Activated CD8-positive, alpha-beta memory T cell treated with anti-CD3 and anti-CD28 coated beads, Interleukin-2, amount 50 U/mL, for 1 hour (primary cell): ENCODE data around the gene ETV1.
"Not testable (repeated sequence)": the region's sequence is repeated elsewhere in the genome, so short reads cannot be mapped to it uniquely, and the experiment has no call there.

Experiments
- DNase-seq: peaks from one replicate; pipeline ENCODE4 v3.0.0-alpha.2; 2020; ENCODE audit errors: extremely low read depth

ETV1 gene

DNA sequence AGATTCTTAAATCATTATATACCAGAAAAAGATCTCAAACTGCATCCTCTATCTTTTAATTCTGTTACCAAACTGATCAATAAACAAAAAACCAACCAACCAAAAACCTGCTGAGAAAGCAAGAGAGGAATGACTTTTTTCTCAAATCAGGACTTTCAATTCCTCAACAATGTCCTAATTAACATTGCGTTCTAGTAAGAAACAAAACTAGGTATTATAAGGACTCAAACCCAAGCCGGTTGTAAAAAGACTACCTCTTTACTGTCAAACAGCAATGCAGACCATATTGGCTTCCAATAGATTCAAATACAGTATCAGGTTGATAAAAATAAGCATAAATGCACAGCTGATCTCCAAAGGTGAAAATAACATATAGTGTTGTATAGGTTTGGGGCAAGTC, 57.3 kb downstream of the ETV1 start:
- DNase-seq = no peak

DNA sequence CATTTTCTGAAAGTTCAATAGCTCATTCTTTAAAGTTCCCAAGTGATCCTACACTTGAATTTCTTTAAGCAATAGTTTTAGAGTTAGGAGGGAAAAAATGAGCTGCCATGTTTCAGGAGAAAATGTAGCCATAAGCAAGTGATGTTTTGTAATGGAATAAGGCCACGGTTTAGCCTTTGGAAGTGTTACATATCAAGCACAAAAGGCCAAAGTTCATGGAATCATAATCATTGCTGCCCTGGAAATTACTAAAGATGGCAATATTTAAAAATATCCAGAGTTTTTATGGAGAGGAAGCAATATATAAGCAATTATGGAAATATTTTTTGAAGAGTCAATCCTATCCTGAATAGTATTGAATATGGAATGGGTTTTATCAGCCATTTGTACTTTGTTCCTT, 68.4 kb downstream of the ETV1 start:
- DNase-seq = no peak

DNA sequence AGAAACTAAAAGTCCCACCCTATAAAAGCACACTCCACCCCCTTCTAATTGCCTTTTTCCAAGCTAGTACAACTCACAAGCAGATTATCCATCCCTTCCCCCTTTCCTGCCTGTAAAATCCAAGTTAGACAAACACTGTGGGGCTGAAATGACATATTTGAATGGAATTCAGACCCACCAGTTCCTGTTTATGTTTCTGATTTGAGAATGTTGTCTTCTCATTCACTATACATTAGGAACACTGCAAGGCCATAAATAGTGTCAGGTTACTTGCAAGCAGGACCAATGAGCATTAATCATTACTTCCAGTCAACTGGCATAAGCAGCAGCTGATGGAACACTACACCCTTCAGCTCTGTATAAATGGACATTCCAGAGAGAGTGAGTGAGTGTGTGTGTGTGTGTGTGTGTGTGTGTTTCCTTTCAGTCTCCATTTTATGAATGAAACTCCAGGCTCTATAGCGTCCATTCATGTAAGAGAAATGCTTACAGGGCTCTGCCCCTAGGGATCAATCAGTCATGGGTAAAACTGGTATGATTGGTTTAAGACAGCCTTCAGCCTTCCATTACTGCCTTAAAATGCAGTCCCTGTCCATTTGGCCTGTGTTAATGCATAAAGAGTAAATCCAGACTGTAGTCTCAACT, 69.3 kb downstream of the ETV1 start:
- no peak for DNase-seq

DNA sequence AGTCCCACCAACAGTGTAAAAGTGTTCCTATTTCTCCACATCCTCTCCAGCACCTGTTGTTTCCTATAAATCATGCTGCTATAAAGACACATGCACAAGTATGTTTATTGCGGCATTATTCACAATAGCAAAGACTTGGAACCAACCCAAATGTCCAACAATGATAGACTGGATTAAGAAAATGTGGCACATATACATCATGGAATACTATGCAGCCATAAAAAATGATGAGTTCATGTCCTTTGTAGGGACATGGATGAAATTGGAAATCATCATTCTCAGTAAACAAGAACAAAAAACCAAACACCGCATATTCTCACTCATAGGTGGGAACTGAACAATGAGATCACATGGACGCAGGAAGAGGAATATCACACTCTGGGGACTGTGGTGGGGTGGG, 71.1 kb downstream of the ETV1 start:
- not testable (repeated sequence) for DNase-seq

DNA sequence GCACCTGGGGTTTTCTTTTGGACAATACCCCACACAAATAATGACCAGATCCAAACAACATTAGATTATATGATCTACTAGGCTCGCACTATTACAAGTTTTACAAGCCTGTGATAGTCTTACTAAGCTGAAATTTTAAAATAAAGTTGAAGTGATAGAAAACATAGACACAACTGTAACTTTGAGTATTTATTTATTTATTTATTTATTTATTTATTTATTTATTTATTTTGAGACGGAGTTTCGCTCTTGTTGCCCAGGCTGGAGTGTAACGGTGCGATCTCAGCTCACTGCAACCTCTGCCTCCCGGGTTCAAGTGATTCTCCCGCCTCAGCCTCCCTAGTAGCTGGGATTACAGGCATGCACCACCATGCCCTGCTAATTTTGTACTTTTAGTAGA, 72.4 kb downstream of the ETV1 start:
- DNase-seq = not testable (repeated sequence)

DNA sequence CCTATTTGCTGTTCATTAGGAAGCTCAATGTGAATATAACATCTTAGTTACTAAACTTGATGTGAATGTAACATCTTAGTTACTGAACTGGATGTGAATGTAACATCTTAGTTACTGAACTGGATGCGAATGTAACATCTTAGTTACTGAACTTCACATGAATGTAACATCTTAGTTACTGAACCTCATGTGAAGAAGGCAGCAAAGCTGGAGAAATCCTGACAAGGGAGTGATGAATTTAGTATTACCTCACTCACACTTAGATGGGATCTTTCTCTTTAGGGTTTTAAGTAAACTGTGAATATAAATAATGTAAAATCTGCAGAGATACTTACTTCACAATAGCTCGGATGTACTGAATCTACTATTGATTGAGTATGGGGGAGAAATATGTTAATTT, 73.6 kb downstream of the ETV1 start:
- no peak for DNase-seq

DNA sequence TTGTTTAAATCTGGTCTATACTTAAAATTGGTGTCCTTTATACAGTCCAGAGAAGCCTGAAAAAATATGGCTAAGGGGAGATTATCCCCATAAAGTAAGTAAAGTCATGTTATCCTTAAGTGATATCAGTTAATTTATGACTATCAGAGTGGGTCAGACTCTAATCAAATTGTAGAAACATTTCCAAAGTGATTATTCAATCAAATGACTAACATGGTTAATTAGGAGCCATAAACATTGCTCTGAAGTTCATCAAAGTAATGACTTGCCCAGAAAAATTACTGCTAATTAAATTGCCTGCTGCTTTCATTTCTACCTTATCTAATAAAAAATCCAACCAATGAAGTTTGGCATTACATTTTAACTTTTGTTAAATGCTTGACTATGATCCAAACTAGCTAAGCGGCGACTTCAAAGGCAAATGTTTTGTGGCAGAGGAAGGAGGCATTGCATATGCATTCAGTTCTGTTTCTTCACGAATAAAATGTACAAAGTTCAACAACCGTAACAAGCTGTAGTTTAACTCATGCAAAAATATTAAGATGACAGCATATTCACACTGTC, 76.7 kb downstream of the ETV1 start:
- DNase-seq = no peak

DNA sequence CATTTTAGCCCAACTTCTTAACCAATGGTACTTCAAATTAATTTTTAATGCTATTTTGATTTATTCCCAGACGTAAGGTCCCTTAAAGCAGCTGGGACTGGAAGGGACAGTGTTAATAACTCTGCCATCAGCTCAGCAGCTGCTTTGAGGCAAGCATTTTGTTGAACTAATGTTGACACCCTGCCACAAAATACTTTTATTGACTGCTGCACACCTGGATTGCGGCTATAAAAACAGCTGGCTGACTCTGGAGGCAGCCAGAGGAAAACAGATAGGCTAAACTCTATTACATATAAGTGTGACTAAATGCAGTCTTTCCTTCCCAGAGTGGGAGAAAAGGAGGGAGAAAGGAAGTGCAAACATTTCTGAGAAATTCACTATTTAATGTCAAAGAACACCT, 77.6 kb downstream of the ETV1 start:
- no peak for DNase-seq

DNA sequence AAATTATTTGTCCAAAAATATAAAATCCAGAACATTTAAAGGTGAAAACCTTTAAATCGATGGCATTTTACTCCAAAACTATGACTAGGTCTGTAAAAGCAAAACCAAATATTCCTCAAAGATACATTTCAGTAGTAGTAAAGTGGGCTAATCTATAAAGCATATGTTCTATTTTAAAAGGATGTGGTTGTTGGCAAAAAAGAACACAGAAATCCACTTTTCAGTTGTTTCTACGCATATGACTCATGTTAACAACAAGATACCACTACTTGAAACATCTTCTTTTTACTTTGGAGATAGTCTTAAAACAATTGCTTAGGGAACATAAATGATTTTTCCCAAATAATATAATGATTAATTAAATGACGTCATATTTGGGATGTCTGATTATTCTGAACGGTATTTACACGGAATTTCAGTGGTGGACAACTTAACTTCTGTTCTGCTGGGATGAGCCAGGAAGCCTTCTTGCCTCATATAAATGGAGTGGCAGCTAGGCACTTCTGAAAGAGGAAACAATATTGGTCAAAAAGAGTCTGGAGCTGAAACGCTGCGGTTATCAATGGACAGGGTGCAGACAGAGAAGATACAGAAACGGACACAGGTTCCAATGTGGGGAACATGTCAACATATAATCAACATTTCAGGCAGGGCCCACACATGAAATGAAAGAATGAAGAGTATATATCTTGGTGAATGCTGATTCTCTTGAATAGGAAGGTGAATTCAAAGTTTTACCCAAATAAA, 78.5 kb downstream of the ETV1 start:
- DNase-seq = no peak

DNA sequence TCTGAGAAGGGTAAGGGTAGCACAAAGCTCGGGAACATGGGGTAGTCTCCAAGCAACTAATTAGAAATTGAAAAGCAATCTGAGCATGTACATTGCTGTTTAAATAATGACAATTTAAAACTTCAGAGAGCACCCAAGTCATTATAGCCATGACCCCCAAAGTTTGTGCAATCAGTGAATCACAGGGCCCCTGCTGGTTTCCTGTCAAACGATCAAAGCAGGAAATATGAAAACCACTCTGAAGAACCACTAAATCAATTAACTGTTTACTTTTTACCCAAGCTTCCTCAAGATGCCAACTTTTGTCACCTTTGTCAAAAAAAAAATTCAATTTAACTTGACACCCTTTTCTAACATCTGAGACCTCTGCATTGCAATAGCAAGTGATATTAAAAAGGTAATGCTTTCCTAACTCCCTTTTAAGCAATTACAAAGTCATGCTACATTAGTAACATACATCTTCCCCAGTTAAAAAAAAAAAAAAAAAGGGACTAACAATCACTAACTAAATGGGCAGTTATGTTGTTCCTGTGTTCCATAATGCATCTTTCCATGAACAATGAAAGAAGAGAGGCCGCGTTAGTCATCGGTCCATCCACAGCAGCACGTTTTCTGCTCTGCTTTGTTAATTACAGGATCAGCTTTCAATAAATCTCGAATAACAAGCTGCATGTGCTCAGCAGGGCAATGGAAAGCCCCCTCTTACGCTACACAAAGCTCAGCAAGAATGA, 80.6 kb downstream of the ETV1 start:
- no peak for DNase-seq

DNA sequence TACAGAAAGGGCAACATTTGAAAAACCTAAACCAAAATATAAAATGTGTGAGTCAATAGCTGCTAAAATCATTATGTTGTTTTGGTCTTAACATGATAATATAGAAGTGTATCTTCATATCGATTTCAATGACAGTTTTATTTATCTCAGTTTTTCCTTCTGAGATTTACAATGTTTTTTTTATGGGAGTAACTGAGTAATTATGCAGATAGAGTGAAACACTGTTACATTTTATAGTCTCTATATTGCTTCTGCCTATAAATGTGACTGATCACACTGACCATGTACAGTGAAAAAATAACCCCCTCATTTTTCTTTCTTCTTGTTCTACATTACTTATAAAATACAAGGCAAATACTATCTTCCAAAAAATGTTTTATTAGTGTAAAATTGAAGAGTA, 81.6 kb downstream of the ETV1 start:
- no peak for DNase-seq

DNA sequence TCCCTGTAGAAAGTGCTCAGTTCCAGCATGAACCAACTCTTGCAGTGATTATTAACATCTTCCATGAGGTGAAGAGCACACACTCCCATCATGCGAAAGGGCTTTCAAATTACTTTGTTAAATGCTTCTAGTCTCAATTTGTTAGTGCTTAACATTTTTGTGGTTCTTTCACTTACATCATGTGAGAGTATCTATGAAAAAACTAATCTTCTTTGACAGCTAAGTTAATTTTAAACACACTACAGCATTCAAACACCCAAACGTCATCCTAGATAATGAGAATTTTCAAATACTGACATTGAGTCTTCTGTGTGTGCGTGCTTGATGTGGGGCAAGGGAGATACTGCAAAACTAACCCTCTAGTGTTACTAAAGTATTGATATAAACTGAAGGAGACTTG, 84.8 kb downstream of the ETV1 start:
- DNase-seq = no peak

DNA sequence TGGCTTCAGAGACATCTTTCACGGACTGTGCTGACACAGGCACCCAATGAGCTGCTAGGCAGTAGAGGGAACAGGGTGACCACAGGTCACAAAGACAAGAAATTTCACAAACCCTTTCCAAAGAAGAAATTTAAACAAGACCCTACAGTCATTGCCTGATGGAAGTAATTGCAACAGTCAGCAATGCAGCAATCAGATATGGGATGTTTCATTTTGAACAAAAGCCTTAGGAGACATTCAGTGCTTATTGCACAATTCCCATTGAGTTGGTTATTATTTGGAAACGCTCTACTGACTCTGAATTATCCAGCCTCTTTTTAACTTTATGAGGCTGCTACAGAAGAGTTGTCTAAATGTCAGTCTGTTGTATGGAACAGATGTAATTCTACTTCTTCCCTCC, 85.5 kb downstream of the ETV1 start:
- DNase-seq = no peak

DNA sequence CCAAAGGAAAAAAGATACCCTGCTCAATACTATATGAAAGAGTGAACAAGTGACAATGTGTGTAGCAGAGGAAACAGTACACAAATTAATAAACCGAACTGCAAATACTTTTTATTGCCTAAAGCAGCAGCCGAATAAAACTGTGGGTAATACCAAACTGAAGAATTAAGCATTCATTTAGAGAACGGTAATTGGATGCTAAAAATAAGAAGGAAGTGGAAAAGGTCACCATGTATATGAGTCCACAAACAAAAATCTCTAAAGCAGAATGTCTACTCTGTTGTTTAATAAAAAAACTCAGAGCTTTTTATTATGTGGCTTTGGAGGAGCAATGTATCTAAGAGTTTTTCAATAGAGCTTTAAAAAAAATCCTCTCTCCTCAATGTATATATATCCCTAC, 87.9 kb downstream of the ETV1 start:
- no peak for DNase-seq

DNA sequence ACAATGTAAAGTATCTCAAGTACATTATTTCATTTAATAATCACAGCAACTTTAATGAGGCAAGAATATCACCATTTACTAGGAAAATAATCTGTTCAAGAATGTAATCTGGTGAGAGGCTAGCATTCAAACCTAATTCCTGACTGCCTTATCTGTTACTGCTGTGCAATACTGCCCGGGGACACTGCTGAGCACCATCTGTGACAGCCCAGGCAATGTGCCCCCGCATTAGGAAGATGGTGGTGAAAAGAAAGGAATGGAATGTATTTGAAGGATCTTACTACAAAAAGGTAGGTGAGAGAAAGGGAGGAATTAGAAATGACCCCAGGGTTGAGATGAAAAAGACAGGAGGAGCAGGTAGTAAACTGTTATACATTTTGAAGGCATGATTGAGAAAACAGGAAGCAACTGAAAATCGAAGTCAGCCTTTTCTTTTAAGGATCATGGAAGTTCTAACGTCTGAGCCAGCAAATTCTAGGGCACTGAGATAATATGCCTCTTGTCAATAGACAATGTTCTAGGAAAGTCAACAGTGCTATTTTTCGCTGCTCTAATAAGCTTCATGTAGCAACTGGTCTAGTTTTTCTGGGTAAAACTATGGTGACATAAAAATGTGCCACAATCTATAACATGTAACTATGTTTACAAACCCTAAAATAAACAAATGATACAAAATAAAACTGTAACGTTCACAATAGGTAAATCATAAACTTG, 90.4 kb downstream of the ETV1 start:
- DNase-seq = no peak

DNA sequence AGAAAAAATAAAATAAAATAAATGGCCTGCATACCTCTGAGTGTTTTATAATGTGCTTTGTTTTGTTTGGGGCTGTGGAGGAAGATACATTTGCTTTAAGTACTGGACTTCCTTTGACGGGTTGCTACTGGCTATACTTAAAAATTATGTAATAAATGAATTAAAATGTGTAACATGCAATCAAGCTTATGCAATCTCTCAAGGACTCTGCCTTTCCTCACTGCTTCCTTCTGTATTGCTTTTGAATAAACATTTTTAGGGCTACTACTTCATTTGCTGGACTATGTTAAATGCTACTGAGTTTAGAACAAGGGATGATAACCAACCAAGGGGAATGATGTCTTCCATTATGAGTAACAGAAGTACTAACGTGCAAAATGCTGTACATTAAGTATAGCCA, 91.6 kb downstream of the ETV1 start:
- no peak for DNase-seq

DNA sequence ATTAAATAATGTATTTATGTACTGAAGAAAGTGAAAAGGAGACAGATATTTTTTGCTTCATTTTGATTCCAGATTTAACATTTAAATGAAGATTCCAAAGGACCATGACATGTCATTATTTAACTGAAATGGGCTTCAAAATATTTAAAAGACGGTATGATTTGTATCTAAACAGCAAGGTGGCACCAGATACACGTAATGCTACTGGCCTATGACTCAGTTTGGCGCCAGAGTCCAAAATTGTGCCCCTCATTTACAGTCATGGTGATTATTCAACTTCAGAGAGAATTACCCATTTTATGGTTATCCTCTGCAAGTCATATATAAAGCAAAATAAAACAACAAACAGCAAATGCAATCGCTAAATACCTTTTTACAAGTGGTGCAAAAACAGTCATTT, 94.5 kb downstream of the ETV1 start:
- DNase-seq = no peak

DNA sequence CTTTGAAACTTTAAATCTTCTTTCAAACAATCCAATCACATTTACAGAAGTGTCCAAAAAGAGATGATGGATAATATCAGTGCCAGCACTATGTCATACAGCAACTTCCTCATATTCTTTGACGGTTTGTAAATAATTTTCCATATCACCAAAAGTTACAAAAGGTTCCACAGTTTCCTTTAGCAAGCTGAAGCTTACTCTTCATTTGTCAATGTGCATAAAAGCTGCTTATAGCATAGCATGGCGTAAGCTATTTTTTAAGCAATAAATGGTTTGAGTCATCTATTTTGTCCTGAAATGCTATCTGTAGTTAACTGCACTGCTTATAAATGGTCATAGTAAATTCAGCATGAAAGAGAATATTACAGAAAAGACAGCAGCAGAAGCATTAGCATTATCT, 95.1 kb downstream of the ETV1 start:
- DNase-seq = no peak

DNA sequence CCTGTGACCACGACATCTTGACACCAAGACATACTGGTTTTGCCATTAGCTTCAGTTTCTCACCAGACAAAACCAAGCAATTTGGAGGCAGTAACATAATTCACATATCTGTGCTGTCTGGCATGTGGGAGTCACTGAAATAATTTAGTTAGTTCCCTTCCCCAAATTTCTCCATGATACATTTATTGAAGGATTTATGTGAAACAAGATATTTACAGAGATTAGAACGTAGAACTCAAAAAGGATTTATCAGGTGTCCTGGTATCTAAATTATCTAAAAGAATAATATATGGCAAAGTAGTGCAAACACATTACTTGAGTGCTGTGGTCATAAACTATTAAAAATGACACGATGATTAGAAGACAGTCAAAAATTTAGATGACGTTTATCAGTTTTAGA, 98.7 kb downstream of the ETV1 start:
- DNase-seq = no peak

DNA sequence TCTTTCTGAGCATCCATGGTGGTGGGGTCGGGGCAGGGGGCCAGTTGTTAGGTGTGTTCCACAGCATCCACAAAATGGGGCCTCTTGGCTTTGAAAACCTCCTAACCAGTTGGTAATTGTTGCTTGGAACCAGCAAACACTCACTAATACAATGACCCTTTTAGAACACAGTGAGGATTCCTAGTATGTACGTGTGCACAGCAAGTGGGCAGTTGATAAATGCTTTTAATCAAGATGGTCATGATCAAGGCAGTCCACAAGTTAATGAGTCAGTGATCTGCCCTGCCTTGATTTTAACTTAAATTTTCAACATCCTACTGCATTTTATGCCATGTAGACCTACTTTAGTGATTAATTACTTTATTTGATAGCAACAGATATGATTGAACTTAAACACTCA, 103.1 kb downstream of the ETV1 start:
- no peak for DNase-seq

DNA sequence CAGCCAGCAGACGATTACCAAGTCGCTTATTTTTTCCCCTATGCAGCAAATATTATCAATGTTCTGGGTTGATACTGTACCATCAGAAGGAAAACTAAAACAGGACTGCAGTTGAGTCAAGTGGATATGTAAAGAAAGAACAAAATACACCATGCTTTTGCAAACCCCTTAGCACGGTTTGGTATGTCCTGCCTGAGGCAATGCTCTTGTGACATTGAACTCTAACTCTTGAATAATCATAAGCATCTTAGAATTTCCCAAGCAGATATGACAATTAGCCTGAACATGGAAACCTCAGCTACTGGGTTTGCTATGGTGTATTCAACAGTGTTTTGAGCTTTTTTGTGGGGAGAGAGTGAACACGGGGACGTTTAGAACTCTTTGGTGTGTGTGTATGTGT, 107.4 kb downstream of the ETV1 start:
- DNase-seq = no peak

DNA sequence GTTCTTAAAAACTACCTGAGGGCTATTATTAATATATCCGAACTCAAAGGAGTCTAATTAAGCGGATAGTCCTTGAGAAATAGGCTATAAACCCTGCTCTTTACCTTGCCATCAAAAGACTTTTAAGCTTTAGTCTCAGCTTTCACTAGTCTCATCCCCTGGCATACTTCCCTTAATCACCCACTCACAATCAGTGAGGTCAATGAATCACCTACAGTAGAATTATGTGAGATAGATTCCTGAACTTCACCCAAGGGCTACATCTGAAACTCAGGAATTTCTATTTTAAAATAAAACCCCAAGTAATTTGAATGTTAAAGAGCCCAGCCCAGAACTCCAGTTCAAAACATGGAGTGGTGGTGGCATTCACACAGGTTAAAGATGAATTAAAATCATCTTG, 108.7 kb downstream of the ETV1 start:
- DNase-seq = no peak
